ENCODE measurements around the gene LHX8. TPM values are rescaled to one million over a fixed set of nuclear protein-coding genes. Genes with fewer than 3 reads are reported as not detected.

The LHX8 gene
- total and polyA plus RNA-seq, 9 donors: 0.05 to 0.25 (median 0.09) TPM; not detected in 4

- Histone ChIP-seq H3K27ac (ENCODE audit: low read length) (no peak overlapping the region), H3K4me3 (ENCODE audit: low read length) (no peak overlapping the region), H3K36me3 (ENCODE audit: control insufficient read depth, insufficient read depth, low read length) (no peaks in the 10 kb centered on the region), H3K4me1 (ENCODE audit: control insufficient read depth, insufficient read depth, low read length) (no peaks in the 10 kb centered on the region), H3K27me3 (ENCODE audit: control insufficient read depth, insufficient read depth, low read length) (peaks cover 52% of the 10 kb centered on the region), H3K9me3 (replicated peaks; ENCODE audit: control insufficient read depth, low read depth, low read length) (no peaks in the 10 kb centered on the region)
- 60% methylated on average over 20 of the region's 23 CpGs for WGBS (ENCODE audit: insufficient coverage)
- DNase-seq: no peak
These were observed 9.7 kb upstream of the LHX8 start for GRCh38 chr1:75124510-75124909.

- H3K4me1 ChIP-seq (ENCODE audit: control insufficient read depth, insufficient read depth, low read length): peaks cover 3% of the 10 kb centered on the region
- no peaks in the 10 kb centered on the region for H3K36me3 ChIP-seq (ENCODE audit: control insufficient read depth, insufficient read depth, low read length)
- no peaks in the 10 kb centered on the region for H3K9me3 ChIP-seq (replicated peaks; ENCODE audit: control insufficient read depth, low read depth, low read length)
- DNase-seq: no peak
- 60% methylated on average over 36 of the region's 38 CpGs for WGBS (ENCODE audit: insufficient coverage)
- no peak overlapping the region for H3K27ac ChIP-seq (ENCODE audit: low read length)
- H3K4me3 ChIP-seq (ENCODE audit: low read length): no peak overlapping the region
- peaks cover 59% of the 10 kb centered on the region for H3K27me3 ChIP-seq (ENCODE audit: control insufficient read depth, insufficient read depth, low read length)
These were observed 8.9 kb upstream of the LHX8 start for GRCh38 chr1:75125161-75125726.

- H3K9me3 ChIP-seq (replicated peaks; ENCODE audit: control insufficient read depth, low read depth, low read length): no peaks in the 10 kb centered on the region
- WGBS (ENCODE audit: insufficient coverage): 65% methylated on average over 9 of the region's 12 CpGs
- H3K4me3 ChIP-seq (ENCODE audit: low read length): no peak overlapping the region
- H3K27me3 ChIP-seq (ENCODE audit: control insufficient read depth, insufficient read depth, low read length): peaks cover 73% of the 10 kb centered on the region
- peaks cover 10% of the 10 kb centered on the region for H3K4me1 ChIP-seq (ENCODE audit: control insufficient read depth, insufficient read depth, low read length)
- H3K27ac ChIP-seq (ENCODE audit: low read length): no peak overlapping the region
- no peak for DNase-seq
- no peaks in the 10 kb centered on the region for H3K36me3 ChIP-seq (ENCODE audit: control insufficient read depth, insufficient read depth, low read length)
These were observed 7.5 kb upstream of the LHX8 start for GRCh38 chr1:75126611-75127101.

GRCh38 chr1:75127916-75128717 is 6.1 kb upstream of the LHX8 start:
- WGBS (ENCODE audit: insufficient coverage): 29% methylated on average over 7 of the region's 27 CpGs

GRCh38 chr1:75129660-75129982 is 4.6 kb upstream of the LHX8 start:
- no peaks in the 10 kb centered on the region for H3K9me3 ChIP-seq (replicated peaks; ENCODE audit: control insufficient read depth, low read depth, low read length)
- peaks cover 98% of the 10 kb centered on the region for H3K27me3 ChIP-seq (ENCODE audit: control insufficient read depth, insufficient read depth, low read length)
- H3K4me1 ChIP-seq (ENCODE audit: control insufficient read depth, insufficient read depth, low read length): peaks cover 10% of the 10 kb centered on the region
- H3K27ac ChIP-seq (ENCODE audit: low read length): no peak overlapping the region
- 21% methylated on average over 3 of the region's 10 CpGs for WGBS (ENCODE audit: insufficient coverage)
- H3K4me3 ChIP-seq (ENCODE audit: low read length): no peak overlapping the region
- H3K36me3 ChIP-seq (ENCODE audit: control insufficient read depth, insufficient read depth, low read length): no peaks in the 10 kb centered on the region
- DNase-seq: no peak

More at GRCh38 chr1:75127916-75128717, 6.1 kb upstream of the LHX8 start:
- Histone ChIP-seq H3K9me3 (replicated peaks; ENCODE audit: control insufficient read depth, low read depth, low read length) (no peaks in the 10 kb centered on the region), H3K27me3 (ENCODE audit: control insufficient read depth, insufficient read depth, low read length) (peaks cover 88% of the 10 kb centered on the region), H3K4me1 (ENCODE audit: control insufficient read depth, insufficient read depth, low read length) (peaks cover 10% of the 10 kb centered on the region), H3K4me3 (ENCODE audit: low read length) (no peak overlapping the region), H3K36me3 (ENCODE audit: control insufficient read depth, insufficient read depth, low read length) (no peaks in the 10 kb centered on the region), H3K27ac (ENCODE audit: low read length) (no peak overlapping the region)
- DNase-seq: no peak

- peak; percentile 16 for DNase-seq
These were observed 4.0 kb upstream of the LHX8 start for GRCh38 chr1:75129983-75130789.

GRCh38 chr1:75130865-75131564 is 3.2 kb upstream of the LHX8 start:
- no peak overlapping the region for H3K27ac ChIP-seq (ENCODE audit: low read length)
- no peak overlapping the region for H3K4me3 ChIP-seq (ENCODE audit: low read length)
- DNase-seq: peak; percentile 25
- WGBS (ENCODE audit: insufficient coverage): 5% methylated on average over 33 of the region's 36 CpGs
- peaks cover 98% of the 10 kb centered on the region for H3K27me3 ChIP-seq (ENCODE audit: control insufficient read depth, insufficient read depth, low read length)
- H3K9me3 ChIP-seq (replicated peaks; ENCODE audit: control insufficient read depth, low read depth, low read length): no peaks in the 10 kb centered on the region
- no peaks in the 10 kb centered on the region for H3K36me3 ChIP-seq (ENCODE audit: control insufficient read depth, insufficient read depth, low read length)
- peaks cover 19% of the 10 kb centered on the region for H3K4me1 ChIP-seq (ENCODE audit: control insufficient read depth, insufficient read depth, low read length)

More at GRCh38 chr1:75129983-75130789, 4.0 kb upstream of the LHX8 start:
- Histone ChIP-seq H3K27ac (ENCODE audit: low read length) (no peak overlapping the region), H3K27me3 (ENCODE audit: control insufficient read depth, insufficient read depth, low read length) (peaks cover 98% of the 10 kb centered on the region), H3K4me3 (ENCODE audit: low read length) (no peak overlapping the region), H3K9me3 (replicated peaks; ENCODE audit: control insufficient read depth, low read depth, low read length) (no peaks in the 10 kb centered on the region), H3K36me3 (ENCODE audit: control insufficient read depth, insufficient read depth, low read length) (no peaks in the 10 kb centered on the region), H3K4me1 (ENCODE audit: control insufficient read depth, insufficient read depth, low read length) (peaks cover 13% of the 10 kb centered on the region)
- WGBS (ENCODE audit: insufficient coverage): 0% methylated on average over 25 of the region's 40 CpGs

GRCh38 chr1:75131565-75132241 is 2.5 kb upstream of the LHX8 start:
- DNase-seq: no peak
- Histone ChIP-seq H3K9me3 (replicated peaks; ENCODE audit: control insufficient read depth, low read depth, low read length) (no peaks in the 10 kb centered on the region), H3K27me3 (ENCODE audit: control insufficient read depth, insufficient read depth, low read length) (peaks cover 100% of the 10 kb centered on the region), H3K4me1 (ENCODE audit: control insufficient read depth, insufficient read depth, low read length) (peaks cover 23% of the 10 kb centered on the region), H3K27ac (ENCODE audit: low read length) (no peak overlapping the region), H3K36me3 (ENCODE audit: control insufficient read depth, insufficient read depth, low read length) (no peaks in the 10 kb centered on the region), H3K4me3 (ENCODE audit: low read length) (no peak overlapping the region)
- WGBS (ENCODE audit: insufficient coverage): 4% methylated on average over 11 of the region's 27 CpGs

- WGBS (ENCODE audit: insufficient coverage): 5% methylated on average over 15 of the region's 23 CpGs
- Histone ChIP-seq H3K4me1 (ENCODE audit: control insufficient read depth, insufficient read depth, low read length) (peaks cover 23% of the 10 kb centered on the region), H3K4me3 (ENCODE audit: low read length) (no peak overlapping the region), H3K36me3 (ENCODE audit: control insufficient read depth, insufficient read depth, low read length) (no peaks in the 10 kb centered on the region), H3K27me3 (ENCODE audit: control insufficient read depth, insufficient read depth, low read length) (peaks cover 100% of the 10 kb centered on the region), H3K9me3 (replicated peaks; ENCODE audit: control insufficient read depth, low read depth, low read length) (no peaks in the 10 kb centered on the region), H3K27ac (ENCODE audit: low read length) (no peak overlapping the region)
- no peak for DNase-seq
These were observed 1.9 kb upstream of the LHX8 start for GRCh38 chr1:75132242-75132811.
